HUDEP-2 (cell line): Measurements from ENCODE around the gene TP63.
"Not testable (repeated sequence)": the region's sequence is repeated elsewhere in the genome, so short reads cannot be mapped to it uniquely, and the experiment has no call there.

Experiments used
- DNase-seq, 76 experiments: peaks; one replicate each; lab custom pipeline; 2025; ENCODE audit not compliant: unreplicated experiment in 76 of 76; lab: John Stamatoyannopoulos, UW

The TP63 gene

DNA sequence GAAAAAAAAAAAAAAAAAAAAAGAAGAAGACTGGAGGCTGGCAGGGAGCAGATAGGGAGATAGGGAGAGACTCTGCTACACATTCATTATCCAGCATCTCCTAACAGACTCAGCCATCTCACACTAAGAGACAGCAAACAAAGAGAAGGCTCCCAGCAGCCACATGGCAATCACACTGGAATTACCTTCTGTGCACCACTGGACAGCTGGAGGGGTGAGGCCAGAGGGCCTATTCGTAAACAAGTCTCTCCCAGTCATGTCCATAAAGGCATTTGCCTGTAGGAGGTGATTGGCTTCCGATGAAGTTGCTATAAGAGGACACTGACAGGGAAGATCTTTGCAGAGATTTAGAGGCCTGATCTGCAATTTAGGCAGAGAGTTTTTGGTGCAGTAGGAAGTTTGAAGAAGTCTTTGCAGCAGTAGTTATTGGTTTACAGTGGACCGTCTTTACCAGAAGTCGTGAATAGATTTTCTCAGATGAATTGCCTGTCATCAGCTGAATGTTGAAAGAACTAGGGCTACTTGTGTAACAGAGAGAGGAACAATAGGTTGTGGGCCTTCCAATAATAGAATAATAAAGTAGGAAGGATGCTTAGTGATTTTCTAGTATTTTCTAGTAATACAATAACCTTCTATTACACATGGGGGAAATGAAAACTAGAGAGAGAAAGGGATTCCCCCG lies 89.7 kb downstream of the TP63 start:
- DNase-seq = no peak

- DNase-seq = no peak
Observed at GRCh38 chr3:189721873-189722665, 90.9 kb downstream of the TP63 start.

GRCh38 chr3:189724356-189724755 lies 93.2 kb downstream of the TP63 start:
- no peak for DNase-seq

GRCh38 chr3:189726277-189726676 lies 95.1 kb downstream of the TP63 start:
- no peak for DNase-seq

GRCh38 chr3:189727158-189727557 lies 96.0 kb downstream of the TP63 start:
- no peak for DNase-seq

- no peak for DNase-seq
Observed at GRCh38 chr3:189727898-189728297, 96.7 kb downstream of the TP63 start.

DNA sequence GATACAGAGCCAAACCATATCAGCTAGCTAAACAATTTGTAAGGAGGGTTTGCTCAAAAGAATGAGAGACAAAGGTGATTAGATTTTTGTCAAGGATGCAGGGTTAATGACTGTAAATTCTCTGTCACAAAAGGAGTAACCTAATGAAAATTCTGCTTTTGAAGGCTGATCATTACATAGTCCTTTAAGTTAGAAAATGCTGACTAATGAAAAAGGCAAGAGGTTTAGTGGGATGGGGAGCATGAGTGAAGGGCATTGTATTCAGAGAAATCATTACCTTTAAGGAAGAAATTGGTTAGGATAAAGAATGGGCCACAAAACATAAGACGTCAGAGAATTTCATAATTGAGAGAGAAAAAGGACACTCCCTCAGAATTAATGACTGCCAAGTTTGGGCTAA lies 97.7 kb downstream of the TP63 start:
- DNase-seq = no peak

GRCh38 chr3:189734061-189734460 lies 102.9 kb downstream of the TP63 start:
- DNase-seq = no peak

GRCh38 chr3:189735913-189736312 lies 104.7 kb downstream of the TP63 start:
- no peak for DNase-seq

GRCh38 chr3:189737071-189737470 lies 105.9 kb downstream of the TP63 start:
- DNase-seq = no peak

- no peak for DNase-seq
Observed at GRCh38 chr3:189737619-189738018, 106.4 kb downstream of the TP63 start.

- no peak for DNase-seq
Observed at GRCh38 chr3:189739378-189739777, 108.2 kb downstream of the TP63 start.

GRCh38 chr3:189740156-189740555 lies 109.0 kb downstream of the TP63 start:
- no peak for DNase-seq

DNA sequence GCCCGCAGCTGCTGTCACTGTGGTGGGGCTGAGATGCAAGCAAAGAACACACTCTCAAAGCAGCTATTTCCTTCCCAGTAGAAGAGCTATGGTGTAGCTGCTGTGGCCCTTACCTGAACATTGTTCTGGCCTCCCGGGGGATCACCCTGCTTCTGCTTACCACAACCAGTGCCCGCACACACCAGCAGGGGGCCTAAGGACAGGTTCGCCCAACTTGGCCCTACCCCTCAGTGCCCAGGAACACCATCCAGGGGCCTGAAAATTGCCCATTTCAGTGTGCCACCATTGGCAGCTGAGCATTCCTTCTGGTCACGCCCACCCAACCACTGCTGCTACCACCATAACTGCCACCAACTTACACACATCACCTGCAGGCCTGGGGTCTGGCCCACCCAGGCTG lies 113.0 kb downstream of the TP63 start:
- no peak for DNase-seq

DNA sequence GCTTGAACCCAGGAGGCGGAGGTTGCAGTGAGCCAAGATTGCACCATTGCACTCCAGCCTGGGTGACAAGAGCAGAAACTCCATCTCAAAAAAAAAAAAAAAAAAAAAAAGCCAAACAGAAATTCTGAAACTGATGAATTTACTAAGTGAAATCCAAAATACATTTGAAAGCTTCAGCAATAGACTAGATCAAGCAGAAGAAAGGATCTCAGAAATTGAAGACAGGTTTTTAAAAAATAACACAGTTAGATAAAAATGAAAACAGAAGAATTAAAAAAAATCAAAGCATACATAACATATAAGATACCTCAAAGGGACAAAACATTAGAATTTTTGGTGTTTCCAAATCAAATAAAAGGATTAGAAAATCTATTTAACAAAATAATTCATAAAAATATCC lies 114.4 kb downstream of the TP63 start:
- DNase-seq = no peak

GRCh38 chr3:189748046-189748445 lies 116.9 kb downstream of the TP63 start:
- no peak for DNase-seq

GRCh38 chr3:189750972-189751371 lies 119.8 kb downstream of the TP63 start:
- DNase-seq = not testable (repeated sequence)

GRCh38 chr3:189754356-189754755 lies 123.2 kb downstream of the TP63 start:
- DNase-seq = no peak

GRCh38 chr3:189756582-189757078 lies 125.4 kb downstream of the TP63 start:
- DNase-seq = no peak

DNA sequence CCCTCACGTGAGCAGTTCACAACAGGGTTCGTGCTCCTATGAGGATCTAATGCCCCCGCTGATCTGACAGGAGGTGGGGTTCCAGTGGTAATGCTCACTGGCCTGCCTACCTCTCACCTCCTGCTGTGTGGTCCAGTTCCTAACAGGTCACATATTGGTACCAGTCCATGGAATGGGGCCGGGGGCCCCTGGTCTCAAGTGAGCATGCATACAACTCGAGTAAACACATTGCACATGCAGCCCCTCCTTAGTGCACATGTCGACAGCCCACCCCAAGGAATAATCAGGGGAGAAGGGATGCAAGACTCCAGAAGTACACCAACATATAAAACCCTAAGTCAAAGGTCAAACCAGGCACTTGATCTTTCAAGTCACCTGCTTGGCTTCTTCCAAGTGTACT lies 127.0 kb downstream of the TP63 start:
- no peak for DNase-seq

- DNase-seq = no peak
Observed at GRCh38 chr3:189766416-189766815, 135.2 kb downstream of the TP63 start.

- no peak for DNase-seq
Observed at GRCh38 chr3:189771842-189772450, 140.8 kb downstream of the TP63 start.
